Fibroblast of lung (primary cell): ENCODE measurements around the gene NRGN. TPM values are rescaled to one million over a fixed set of nuclear protein-coding genes. Genes with fewer than 3 reads are reported as not detected.

Experiments
- DNase-seq, 2 donors: peaks; one replicate each; pipeline versions ENCODE4 v3.0.0 to v3.0.0-alpha.2; 2010; ENCODE audit warnings: low read depth in 2 of 2
- H2AFZ ChIP-seq: 2 replicates; pipeline ENCODE4 v1.5.1; 2012; ENCODE audit warnings: low read length, control low read depth, inconsistent platforms
- H3K27ac ChIP-seq: 2 replicates; pipeline ENCODE4 v1.5.1; 2011; ENCODE audit warnings: low read length, control low read depth; ENCODE audit not compliant: insufficient read depth
- H3K27me3 ChIP-seq: 2 replicates; pipeline ENCODE4 v1.5.1; 2011; ENCODE audit warnings: mild to moderate bottlenecking, low read length; ENCODE audit not compliant: control insufficient read depth, insufficient read depth
- H3K36me3 ChIP-seq: 2 replicates; pipeline ENCODE4 v1.5.1; 2011; ENCODE audit warnings: low read length; ENCODE audit not compliant: control insufficient read depth, insufficient read depth
- H3K4me1 ChIP-seq: 2 replicates; pipeline ENCODE4 v1.5.1; 2011; ENCODE audit warnings: low read length; ENCODE audit not compliant: control insufficient read depth, insufficient read depth; ENCODE audit errors: extremely low read depth
- H3K4me2 ChIP-seq: 2 replicates; pipeline ENCODE4 v1.5.1; 2011; ENCODE audit warnings: low read length, control low read depth; ENCODE audit not compliant: insufficient read depth; ENCODE audit errors: extremely low read depth
- H3K4me3 ChIP-seq, 4 experiments: fragments of 200-600 bp in 1 of 4; sonication (generic) in 1 of 4; replicated peaks in 1 of 4; 2 replicates each; pipeline ENCODE4 v1.5.1; 2011 to 2016; ENCODE audit warnings: low read length in 4 of 4, low read depth in 3 of 4, mild to moderate bottlenecking in 3 of 4, control low read depth in 2 of 4, inconsistent platforms in 1 of 4, mixed read lengths in 1 of 4; ENCODE audit not compliant: insufficient read depth in 1 of 4; ENCODE audit errors: control extremely low read depth in 1 of 4
- H3K79me2 ChIP-seq: 2 replicates; pipeline ENCODE4 v1.5.1; 2012; ENCODE audit warnings: mild to moderate bottlenecking, low read length, inconsistent platforms; ENCODE audit not compliant: control insufficient read depth, insufficient read depth
- H3K9ac ChIP-seq: 2 replicates; pipeline ENCODE4 v1.5.1; 2011; ENCODE audit warnings: mild to moderate bottlenecking, low read length, control low read depth; ENCODE audit not compliant: insufficient read depth
- H3K9me3 ChIP-seq: 2 replicates; pipeline ENCODE4 v1.5.1; 2012; ENCODE audit warnings: low read depth, low read length; ENCODE audit not compliant: control insufficient read depth, insufficient read depth
- H4K20me1 ChIP-seq: 2 replicates; pipeline ENCODE4 v1.5.1; 2011; ENCODE audit warnings: low read length; ENCODE audit not compliant: control insufficient read depth, insufficient read depth; ENCODE audit errors: extremely low read depth
- CTCF ChIP-seq, 2 donors: IDR thresholded peaks in 1 of 2; conservative IDR thresholded peaks in 1 of 2; 1 replicate in 1 of 2; 2 replicates in 1 of 2; pipeline ENCODE4 v1.5.1; 2011 to 2012; ENCODE audit warnings: low read length in 2 of 2, control low read depth in 1 of 2, inconsistent platforms in 1 of 2, low read depth in 1 of 2, mild to moderate bottlenecking in 1 of 2
- EZH2 ChIP-seq: IDR thresholded peaks from 2 replicates; pipeline ENCODE4 v1.5.1; 2012; ENCODE audit warnings: low read length, control low read depth, mild to moderate bottlenecking; ENCODE audit errors: missing control alignments
- polyA plus RNA-seq, 2 donors: library from polyadenylated mRNA; depleted of rRNA in 1 of 2; stranded (reverse) in 1 of 2; unstranded in 1 of 2; fragments of >200 nt; gene quantifications; 2 replicates each; pipeline ENCODE4 v1.2.1, GENCODE V29; 2011 to 2012; ENCODE audit warnings: missing spikeins in 1 of 2
- total RNA-seq: library from RNA; depleted of rRNA; stranded (reverse); fragments of >200 nt; gene quantifications from 2 replicates; pipeline ENCODE4 v1.2.1, GENCODE V29; 2014

NRGN gene
- total and polyA plus RNA-seq, 2 donors (not counting 1 experiment from before 2014, with no cell fraction given) = 0.17 to 4.9 TPM

DNA sequence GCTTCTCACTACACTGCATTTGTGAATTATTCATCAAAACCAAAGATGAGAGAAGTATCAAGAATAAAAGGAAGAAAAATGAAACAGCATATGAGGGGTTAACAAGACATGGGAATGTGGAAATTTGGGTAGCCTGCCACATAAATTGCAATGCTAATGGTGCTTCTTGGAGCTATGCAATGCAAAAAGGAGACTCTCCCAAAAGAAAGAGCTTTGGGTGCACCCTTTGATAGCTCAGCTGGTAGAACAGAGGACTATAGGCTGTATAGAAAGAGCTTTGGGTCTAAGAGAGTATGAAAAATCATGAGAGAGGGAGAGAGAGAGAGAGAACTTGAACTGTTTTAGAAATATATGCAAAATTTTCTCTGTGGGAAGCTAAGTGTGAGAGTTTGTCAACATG is 39.7 kb upstream of the NRGN start:
- H3K9ac ChIP-seq = no peak overlapping the region
- H3K27me3 ChIP-seq = no peaks in the 10 kb centered on the region
- H3K4me1 ChIP-seq = no peaks in the 10 kb centered on the region
- H4K20me1 ChIP-seq = no peaks in the 10 kb centered on the region
- no peak for DNase-seq
- H3K4me3 ChIP-seq = no peak overlapping the region
- no peak overlapping the region for H2AFZ ChIP-seq
- TF ChIP-seq EZH2 (no peak), CTCF (conservative IDR thresholded peaks at IDR 0.05 in 1 of 2, IDR thresholded peaks at IDR 0.05 in 1 of 2; ENCODE audit: low read depth in 1 of 2, low read length in 2 of 2) (no peak)
- no peaks in the 10 kb centered on the region for H3K9me3 ChIP-seq
- H3K27ac ChIP-seq = no peak overlapping the region
- H3K4me2 ChIP-seq = no peak overlapping the region
- H3K79me2 ChIP-seq = no peaks in the 10 kb centered on the region
- H3K36me3 ChIP-seq = no peaks in the 10 kb centered on the region

- Histone ChIP-seq H3K4me3 (no peak overlapping the region), H3K36me3 (no peaks in the 10 kb centered on the region), H3K9ac (no peak overlapping the region), H3K4me1 (no peaks in the 10 kb centered on the region), H3K4me2 (no peak overlapping the region), H4K20me1 (no peaks in the 10 kb centered on the region), H3K27ac (no peak overlapping the region), H3K79me2 (no peaks in the 10 kb centered on the region), H2AFZ (no peak overlapping the region), H3K9me3 (no peaks in the 10 kb centered on the region), H3K27me3 (peaks cover 3% of the 10 kb centered on the region)
- TF ChIP-seq EZH2 (no peak), CTCF (conservative IDR thresholded peaks at IDR 0.05 in 1 of 2, IDR thresholded peaks at IDR 0.05 in 1 of 2; ENCODE audit: low read depth in 1 of 2, low read length in 2 of 2) (no peak)
- no peak for DNase-seq
Measured at GRCh38 chr11:124707829-124708228, 31.9 kb upstream of the NRGN start.

DNA sequence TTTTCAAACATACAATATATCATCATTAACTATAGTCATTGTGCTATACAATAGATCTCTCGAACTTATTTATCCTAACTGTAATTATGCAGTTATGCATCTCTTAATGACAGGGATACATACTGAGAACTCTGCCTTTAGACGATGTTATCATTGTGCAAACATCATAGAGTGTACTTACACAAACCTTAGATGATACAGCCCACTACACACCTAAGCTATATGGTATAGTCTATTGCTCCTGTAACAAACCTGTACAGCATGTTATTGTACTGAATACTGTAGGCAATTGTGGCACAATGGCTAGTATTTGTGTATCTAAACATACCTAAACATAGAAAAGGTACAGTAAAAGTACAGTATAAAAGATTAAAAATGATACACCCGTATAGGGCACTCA is 27.4 kb upstream of the NRGN start:
- H2AFZ ChIP-seq = no peak overlapping the region
- no peaks in the 10 kb centered on the region for H3K9me3 ChIP-seq
- H3K9ac ChIP-seq = no peak overlapping the region
- H4K20me1 ChIP-seq = no peaks in the 10 kb centered on the region
- no peak overlapping the region for H3K4me2 ChIP-seq
- H3K27me3 ChIP-seq = peaks cover 3% of the 10 kb centered on the region
- H3K36me3 ChIP-seq = no peaks in the 10 kb centered on the region
- no peak for DNase-seq
- no peaks in the 10 kb centered on the region for H3K79me2 ChIP-seq
- H3K27ac ChIP-seq = no peak overlapping the region
- TF ChIP-seq CTCF (conservative IDR thresholded peaks at IDR 0.05 in 1 of 2, IDR thresholded peaks at IDR 0.05 in 1 of 2; ENCODE audit: low read depth in 1 of 2, low read length in 2 of 2) (no peak), EZH2 (no peak)
- no peaks in the 10 kb centered on the region for H3K4me1 ChIP-seq
- no peak overlapping the region for H3K4me3 ChIP-seq
